ENCODE data around the gene FAM135A. TPM values are rescaled to one million over a fixed set of nuclear protein-coding genes. Genes with fewer than 3 reads are reported as not detected.

Gene FAM135A
- total RNA-seq, 1 experiment from 2014 or later = 31.0 TPM

DNA sequence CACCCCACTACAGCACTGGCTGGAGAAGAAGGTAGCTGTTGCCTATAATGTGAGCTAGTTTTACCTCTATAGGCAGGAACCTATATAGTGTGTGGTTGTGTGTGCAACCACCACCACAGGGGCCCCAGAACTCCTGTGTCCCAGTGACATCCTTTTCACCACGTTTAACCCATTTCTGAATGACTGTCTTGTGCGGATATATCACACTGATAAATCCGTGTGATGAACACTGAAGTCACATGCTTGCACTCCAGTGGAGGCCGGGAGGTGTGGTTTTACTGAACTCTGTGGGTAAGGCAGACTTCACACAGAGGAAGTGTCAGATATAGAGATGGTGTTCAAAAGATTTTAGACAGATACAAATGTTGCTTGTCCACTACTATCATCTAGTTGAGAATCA is 185.9 kb downstream of the FAM135A start:
- no peak overlapping the region for H3K23ac ChIP-seq (ENCODE audit: insufficient read length, low read depth, low read length)
- H2AFZ ChIP-seq (ENCODE audit: low read length) = no peak overlapping the region
- no peak overlapping the region for H2BK12ac ChIP-seq (ENCODE audit: insufficient read length, low read depth, low read length)
- H4K5ac ChIP-seq (ENCODE audit: insufficient read length, low read depth, low read length) = no peak overlapping the region
- no peak overlapping the region for H3K4ac ChIP-seq (ENCODE audit: low read depth, low read length)
- Mint-ChIP-seq H3K4me3 (no peak overlapping the region), H3K4me1 (peaks cover 21 to 24% of the 10 kb centered on the region in 2 experiments), H3K9me3 (peaks cover 10 to 11% of the 10 kb centered on the region in 2 experiments), H3K27me3 (ENCODE audit: low read depth) (no peaks in the 10 kb centered on the region), H3K36me3 (ENCODE audit: insufficient read depth in 1 of 3, low read depth in 3 of 3) (peaks cover 5 to 15% (median 13%) of the 10 kb centered on the region in 3 experiments), H3K27ac (no peak overlapping the region)
- peaks cover 8% of the 10 kb centered on the region; the same call in 1 of the 2 replicates for H3K4me1 ChIP-seq (ENCODE audit: insufficient read depth, low read length)
- no peaks in the 10 kb centered on the region for H3K79me1 ChIP-seq (ENCODE audit: insufficient read depth, low read depth, low read length, poor library complexity, severe bottlenecking)
- H3K14ac ChIP-seq (ENCODE audit: insufficient read depth, low read length) = no peak overlapping the region
- H4K8ac ChIP-seq (replicated peaks; ENCODE audit: insufficient read length, low read depth, low read length) = no peak overlapping the region
- H3T11ph ChIP-seq (ENCODE audit: low read length) = no peak overlapping the region
- no peak overlapping the region for H2AK5ac ChIP-seq (ENCODE audit: insufficient read length, low read length)
- H3K79me2 ChIP-seq (ENCODE audit: insufficient read depth, low read length) = no peaks in the 10 kb centered on the region
- H2BK120ac ChIP-seq (ENCODE audit: low read depth, low read length, poor library complexity, severe bottlenecking) = no peak overlapping the region
- no peak overlapping the region for H3K4me2 ChIP-seq (ENCODE audit: insufficient read depth, insufficient read length, low read length)
- H3K23me2 ChIP-seq (ENCODE audit: insufficient read length, low read depth, low read length, poor library complexity, severe bottlenecking) = no peaks in the 10 kb centered on the region
- H3K27ac ChIP-seq (ENCODE audit: insufficient read length, low read depth, low read length) = no peak overlapping the region
- H3K27me3 ChIP-seq (ENCODE audit: insufficient read depth, low read length) = no peaks in the 10 kb centered on the region
- DNase-seq = no peak
- no peak overlapping the region for H3K56ac ChIP-seq (ENCODE audit: insufficient read length, low read depth, low read length)
- TF ChIP-seq, protein P1, sequence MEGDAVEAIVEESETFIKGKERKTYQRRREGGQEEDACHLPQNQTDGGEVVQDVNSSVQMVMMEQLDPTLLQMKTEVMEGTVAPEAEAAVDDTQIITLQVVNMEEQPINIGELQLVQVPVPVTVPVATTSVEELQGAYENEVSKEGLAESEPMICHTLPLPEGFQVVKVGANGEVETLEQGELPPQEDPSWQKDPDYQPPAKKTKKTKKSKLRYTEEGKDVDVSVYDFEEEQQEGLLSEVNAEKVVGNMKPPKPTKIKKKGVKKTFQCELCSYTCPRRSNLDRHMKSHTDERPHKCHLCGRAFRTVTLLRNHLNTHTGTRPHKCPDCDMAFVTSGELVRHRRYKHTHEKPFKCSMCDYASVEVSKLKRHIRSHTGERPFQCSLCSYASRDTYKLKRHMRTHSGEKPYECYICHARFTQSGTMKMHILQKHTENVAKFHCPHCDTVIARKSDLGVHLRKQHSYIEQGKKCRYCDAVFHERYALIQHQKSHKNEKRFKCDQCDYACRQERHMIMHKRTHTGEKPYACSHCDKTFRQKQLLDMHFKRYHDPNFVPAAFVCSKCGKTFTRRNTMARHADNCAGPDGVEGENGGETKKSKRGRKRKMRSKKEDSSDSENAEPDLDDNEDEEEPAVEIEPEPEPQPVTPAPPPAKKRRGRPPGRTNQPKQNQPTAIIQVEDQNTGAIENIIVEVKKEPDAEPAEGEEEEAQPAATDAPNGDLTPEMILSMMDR (conservative IDR thresholded peaks at IDR 0.05) = no peak
- H3K18ac ChIP-seq (ENCODE audit: insufficient read length, low read depth, low read length) = no peak overlapping the region
- no peak overlapping the region for H2BK20ac ChIP-seq (ENCODE audit: low read depth, low read length, poor library complexity, severe bottlenecking)
- no peak overlapping the region for H2BK15ac ChIP-seq (ENCODE audit: low read depth, low read length)
- H3K9ac ChIP-seq (ENCODE audit: extremely low read depth, insufficient read length, low read length) = no peak overlapping the region
- no peaks in the 10 kb centered on the region for H3K9me3 ChIP-seq (ENCODE audit: control insufficient read depth, low read depth, low read length)
- H4K20me1 ChIP-seq (ENCODE audit: control insufficient read depth, insufficient read depth, insufficient read length) = no peaks in the 10 kb centered on the region
- no peak overlapping the region for H2BK5ac ChIP-seq (ENCODE audit: insufficient read length, low read length)
- H4K91ac ChIP-seq (ENCODE audit: insufficient read length, low read depth, low read length) = no peak overlapping the region
- no CpG with 5 or more reads among the region's 4 CpGs for WGBS (ENCODE audit: extremely low coverage, insufficient read length, low lambda C conversion rate)
